DND-41 (cell line): ENCODE measurements around the gene UCHL3.

Source experiments
- ATAC-seq: fragments of 200-7000 bp; cut with Tn5 transposase; 3 replicates; pipeline ENCODE4 v1.9.1; 2021; ENCODE audit warnings: low read depth; ENCODE audit not compliant: insufficient read depth
- DNase-seq: peaks from one replicate; pipeline ENCODE4 v3.0.0-alpha.2; 2020
- H2AFZ ChIP-seq: 2 replicates; pipeline ENCODE4 v1.6.0; 2012; ENCODE audit warnings: low read depth, low read length
- H3K27ac ChIP-seq: 2 replicates; pipeline ENCODE4 v1.5.1; 2012; ENCODE audit warnings: low read length, inconsistent platforms
- H3K27me3 ChIP-seq: fragments of 200-600 bp; sonication (generic); 2 replicates; pipeline ENCODE4 v1.6.0; 2012; ENCODE audit warnings: low read length, mild to moderate bottlenecking, inconsistent platforms; ENCODE audit not compliant: insufficient read depth, poor library complexity
- H3K36me3 ChIP-seq: 2 replicates; pipeline ENCODE4 v1.5.1; 2012; ENCODE audit warnings: low read length, inconsistent platforms; ENCODE audit not compliant: insufficient read depth
- H3K4me1 ChIP-seq: 2 replicates; pipeline ENCODE4 v1.5.1; 2012; ENCODE audit warnings: mild to moderate bottlenecking, low read length; ENCODE audit not compliant: insufficient read depth
- H3K4me2 ChIP-seq: 2 replicates; pipeline ENCODE4 v1.6.0; 2012; ENCODE audit warnings: mild to moderate bottlenecking, moderate library complexity, low read length, inconsistent platforms; ENCODE audit not compliant: insufficient read depth
- H3K4me3 ChIP-seq, 2 experiments: fragments of 200-600 bp in 1 of 2; shearing (Covaris generic) in 1 of 2; 2 replicates each; pipeline ENCODE4 v1.5.1; 2012 to 2016; ENCODE audit warnings: inconsistent platforms in 2 of 2, low read length in 2 of 2, mild to moderate bottlenecking in 2 of 2, low read depth in 1 of 2, moderate library complexity in 1 of 2
- H3K79me2 ChIP-seq: 2 replicates; pipeline ENCODE4 v1.6.0; 2012; ENCODE audit warnings: low read length, inconsistent platforms; ENCODE audit not compliant: insufficient read depth
- H3K9ac ChIP-seq: 2 replicates; pipeline ENCODE4 v1.6.0; 2012; ENCODE audit warnings: low read depth, mild to moderate bottlenecking, inconsistent platforms, low read length, moderate library complexity
- H3K9me3 ChIP-seq: 2 replicates; pipeline ENCODE4 v1.5.1; 2012; ENCODE audit warnings: low read length, moderate library complexity, mild to moderate bottlenecking, inconsistent platforms; ENCODE audit not compliant: insufficient read depth, severe bottlenecking
- H4K20me1 ChIP-seq: 2 replicates; pipeline ENCODE4 v1.6.0; 2012; ENCODE audit warnings: low read length; ENCODE audit not compliant: insufficient read depth
- EZH2 ChIP-seq: IDR thresholded peaks from 3 replicates; pipeline ENCODE4 v1.6.1; 2012; ENCODE audit warnings: borderline replicate concordance, low read depth, mild to moderate bottlenecking, moderate library complexity, low read length, inconsistent platforms; ENCODE audit not compliant: severe bottlenecking
- TF ChIP-seq, protein P1 (sequence below): IDR thresholded peaks from 2 replicates; pipeline ENCODE4 v1.5.1; 2012; ENCODE audit warnings: borderline replicate concordance, low read length, moderate library complexity, mild to moderate bottlenecking; ENCODE audit not compliant: poor library complexity, severe bottlenecking; ENCODE audit errors: extremely low read depth

The UCHL3 gene

DNA sequence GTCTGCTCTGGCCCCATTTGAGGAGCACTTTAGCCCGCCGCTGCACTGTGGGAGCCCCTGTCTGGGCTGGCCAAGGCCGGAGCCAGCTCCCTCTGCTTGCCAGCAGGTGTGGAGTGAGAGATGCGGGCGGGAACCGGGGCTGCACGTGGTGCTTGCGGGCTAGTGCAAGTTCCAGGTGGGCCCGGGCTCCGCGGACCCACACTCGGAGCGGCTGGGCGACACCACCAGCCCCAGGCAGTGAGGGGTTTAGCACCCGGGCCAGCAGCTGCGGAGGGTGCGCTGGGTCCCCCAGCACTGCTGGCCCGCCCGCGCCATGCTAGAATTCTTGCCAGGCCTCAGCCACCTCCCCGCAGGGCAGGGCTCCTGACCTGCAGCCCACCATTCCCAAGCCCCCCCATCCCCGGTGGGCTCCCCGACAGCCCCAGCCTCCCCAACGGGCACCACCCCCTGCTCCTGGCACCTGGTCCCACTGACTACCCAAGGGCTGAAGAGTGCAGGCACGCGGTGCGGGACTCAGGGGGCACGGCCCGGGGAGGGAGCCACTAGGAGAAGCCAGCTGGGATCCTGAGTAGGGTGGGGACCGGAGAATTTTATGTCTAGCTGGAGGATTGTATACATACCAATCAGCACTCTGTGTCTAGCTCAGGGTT is 31.0 kb upstream of the UCHL3 start:
- H3K9ac ChIP-seq, result no peak overlapping the region
- no peak for ATAC-seq

GRCh38 chr13:75521956-75522355 is 27.6 kb upstream of the UCHL3 start:
- H3K27me3 ChIP-seq, result no peaks in the 10 kb centered on the region

More for the DNA sequence above, 31.0 kb upstream of the UCHL3 start:
- no peaks in the 10 kb centered on the region for H4K20me1 ChIP-seq
- no peak overlapping the region for H3K4me3 ChIP-seq
- DNase-seq, result no peak
- no peaks in the 10 kb centered on the region for H3K79me2 ChIP-seq
- no peak for TF ChIP-seq EZH2
- TF ChIP-seq, protein P1, sequence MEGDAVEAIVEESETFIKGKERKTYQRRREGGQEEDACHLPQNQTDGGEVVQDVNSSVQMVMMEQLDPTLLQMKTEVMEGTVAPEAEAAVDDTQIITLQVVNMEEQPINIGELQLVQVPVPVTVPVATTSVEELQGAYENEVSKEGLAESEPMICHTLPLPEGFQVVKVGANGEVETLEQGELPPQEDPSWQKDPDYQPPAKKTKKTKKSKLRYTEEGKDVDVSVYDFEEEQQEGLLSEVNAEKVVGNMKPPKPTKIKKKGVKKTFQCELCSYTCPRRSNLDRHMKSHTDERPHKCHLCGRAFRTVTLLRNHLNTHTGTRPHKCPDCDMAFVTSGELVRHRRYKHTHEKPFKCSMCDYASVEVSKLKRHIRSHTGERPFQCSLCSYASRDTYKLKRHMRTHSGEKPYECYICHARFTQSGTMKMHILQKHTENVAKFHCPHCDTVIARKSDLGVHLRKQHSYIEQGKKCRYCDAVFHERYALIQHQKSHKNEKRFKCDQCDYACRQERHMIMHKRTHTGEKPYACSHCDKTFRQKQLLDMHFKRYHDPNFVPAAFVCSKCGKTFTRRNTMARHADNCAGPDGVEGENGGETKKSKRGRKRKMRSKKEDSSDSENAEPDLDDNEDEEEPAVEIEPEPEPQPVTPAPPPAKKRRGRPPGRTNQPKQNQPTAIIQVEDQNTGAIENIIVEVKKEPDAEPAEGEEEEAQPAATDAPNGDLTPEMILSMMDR, result no peak
- H3K4me1 ChIP-seq, result peaks cover 6% of the 10 kb centered on the region
- no peak overlapping the region for H2AFZ ChIP-seq
- H3K27me3 ChIP-seq, result no peaks in the 10 kb centered on the region
- H3K4me2 ChIP-seq, result no peak overlapping the region
- H3K36me3 ChIP-seq, result no peaks in the 10 kb centered on the region
- no peaks in the 10 kb centered on the region for H3K9me3 ChIP-seq
- no peak overlapping the region for H3K27ac ChIP-seq

DNA sequence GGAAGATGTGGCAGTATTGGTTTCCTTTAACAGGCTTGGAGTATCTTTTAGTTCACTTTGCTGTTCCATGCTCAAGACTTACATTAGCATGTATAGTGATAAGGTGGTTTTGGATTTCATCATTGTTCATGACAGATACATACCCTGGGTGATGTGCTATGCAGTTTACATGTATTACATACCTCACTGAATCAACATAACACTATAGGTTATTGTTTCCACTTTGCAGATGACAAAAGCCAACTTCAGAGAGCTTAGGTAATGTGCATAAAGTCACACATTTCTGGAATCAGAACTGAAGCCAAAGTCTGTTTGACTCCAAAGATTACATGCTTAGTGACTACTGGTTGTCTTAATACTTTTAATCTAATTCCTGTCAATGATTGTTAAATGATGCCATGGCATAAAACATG is 19.0 kb upstream of the UCHL3 start:
- no peak overlapping the region for H3K9ac ChIP-seq
- no peak overlapping the region for H3K27ac ChIP-seq
- no peaks in the 10 kb centered on the region for H3K27me3 ChIP-seq
- H4K20me1 ChIP-seq, result peaks cover 5% of the 10 kb centered on the region
- TF ChIP-seq, protein P1, result no peak
- TF ChIP-seq EZH2, result no peak
- H3K36me3 ChIP-seq, result peaks cover 34% of the 10 kb centered on the region
- no peak for ATAC-seq
- no peaks in the 10 kb centered on the region for H3K9me3 ChIP-seq
- no peak overlapping the region for H3K4me2 ChIP-seq
- H3K79me2 ChIP-seq, result peaks cover 6% of the 10 kb centered on the region; the same call in 1 of the 2 replicates
- peaks cover 8% of the 10 kb centered on the region; the same call in 1 of the 2 replicates for H3K4me1 ChIP-seq
- H3K4me3 ChIP-seq, result no peak overlapping the region
- DNase-seq, result no peak
- no peak overlapping the region for H2AFZ ChIP-seq

More at GRCh38 chr13:75521956-75522355, 27.6 kb upstream of the UCHL3 start:
- no peak overlapping the region for H3K9ac ChIP-seq
- TF ChIP-seq EZH2, result no peak
- no peak overlapping the region for H3K4me2 ChIP-seq
- H3K36me3 ChIP-seq, result peaks cover 8% of the 10 kb centered on the region; the same call in 1 of the 2 replicates
- H3K27ac ChIP-seq, result no peak overlapping the region
- H4K20me1 ChIP-seq, result no peaks in the 10 kb centered on the region
- H3K4me3 ChIP-seq, result no peak overlapping the region
- no peak overlapping the region for H2AFZ ChIP-seq
- no peak for DNase-seq
- no peaks in the 10 kb centered on the region for H3K79me2 ChIP-seq
- no peaks in the 10 kb centered on the region for H3K4me1 ChIP-seq
- H3K9me3 ChIP-seq, result no peaks in the 10 kb centered on the region
- ATAC-seq, result no peak

DNA sequence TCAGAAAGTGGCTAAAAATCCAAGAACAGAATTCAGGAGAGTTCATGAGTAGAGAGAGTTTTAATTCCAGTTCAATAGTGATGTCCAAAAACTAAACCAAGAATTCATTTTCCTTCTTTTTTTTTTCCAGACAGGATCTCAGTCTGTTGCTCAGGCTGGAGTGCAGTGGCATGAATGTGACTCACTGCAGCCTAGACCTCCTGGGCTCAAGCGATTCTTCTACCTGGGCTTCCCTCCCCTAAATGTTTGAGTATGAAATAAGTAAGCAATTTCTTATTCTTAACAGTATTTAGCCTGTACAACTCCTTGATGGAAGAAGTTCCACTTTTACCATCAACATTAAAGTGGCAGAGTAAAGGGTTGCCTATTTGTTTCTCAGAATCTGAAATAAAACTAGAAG is 15.7 kb upstream of the UCHL3 start:
- no peak overlapping the region for H2AFZ ChIP-seq
- ATAC-seq (no peak), DNase-seq (no peak)
- peaks cover 23% of the 10 kb centered on the region for H3K36me3 ChIP-seq
- peaks cover 5% of the 10 kb centered on the region for H4K20me1 ChIP-seq
- H3K9ac ChIP-seq, result no peak overlapping the region
- H3K4me2 ChIP-seq, result no peak overlapping the region
- TF ChIP-seq EZH2, result no peak
- TF ChIP-seq, protein P1, result no peak
- no peaks in the 10 kb centered on the region for H3K9me3 ChIP-seq
- H3K79me2 ChIP-seq, result peaks cover 22% of the 10 kb centered on the region
- no peak overlapping the region for H3K4me3 ChIP-seq
- H3K4me1 ChIP-seq, result peaks cover 28% of the 10 kb centered on the region
- no peak overlapping the region for H3K27ac ChIP-seq
- H3K27me3 ChIP-seq, result no peaks in the 10 kb centered on the region
